ENCODE data around the gene ARSH. TPM values are rescaled to one million over a fixed set of nuclear protein-coding genes. Genes with fewer than 3 reads are reported as not detected.
"Not testable (repeated sequence)": the region's sequence is repeated elsewhere in the genome, so short reads cannot be mapped to it uniquely, and the experiment has no call there.

The ARSH gene
- total RNA-seq, 1 donor from 2014 or later = not detected

- no peak for DNase-seq (ENCODE audit: low spot score)
- intact Hi-C loops (cut with DNase I) = no loop called here
These were observed 19.9 kb downstream of the ARSH start for GRCh38 chrX:3026074-3026815.

GRCh38 chrX:3029129-3029528 lies 22.8 kb downstream of the ARSH start:
- intact Hi-C loops (cut with DNase I) = no loop called here
- no peak for DNase-seq (ENCODE audit: low spot score)

- intact Hi-C loops (cut with DNase I) = no loop called here
- DNase-seq (ENCODE audit: low spot score) = no peak
These were observed 30.9 kb downstream of the ARSH start for GRCh38 chrX:3037218-3037617.

GRCh38 chrX:3044196-3044595 lies 37.9 kb downstream of the ARSH start:
- intact Hi-C loops (cut with DNase I) = no loop called here
- no peak for DNase-seq (ENCODE audit: low spot score)

- intact Hi-C loops (cut with DNase I) = no loop called here
- DNase-seq (ENCODE audit: low spot score) = no peak
These were observed 38.3 kb downstream of the ARSH start for GRCh38 chrX:3044671-3045070.

- DNase-seq (ENCODE audit: low spot score) = no peak
- intact Hi-C loops (cut with DNase I) = no loop called here
These were observed 40.2 kb downstream of the ARSH start for GRCh38 chrX:3046253-3047240.

- intact Hi-C loops (cut with DNase I); DNase-seq (ENCODE audit: low spot score): not testable (repeated sequence)
These were observed 44.3 kb downstream of the ARSH start for GRCh38 chrX:3050523-3051175.

GRCh38 chrX:3052860-3053259 lies 46.5 kb downstream of the ARSH start:
- intact Hi-C loops (cut with DNase I) = no loop called here
- no peak for DNase-seq (ENCODE audit: low spot score)

GRCh38 chrX:3066555-3066954 lies 60.2 kb downstream of the ARSH start:
- intact Hi-C loops (cut with DNase I) = no loop called here
- no peak for DNase-seq (ENCODE audit: low spot score)

- intact Hi-C loops (cut with DNase I) = no loop called here
- no peak for DNase-seq (ENCODE audit: low spot score)
These were observed 69.6 kb downstream of the ARSH start for GRCh38 chrX:3075959-3076358.

GRCh38 chrX:3076416-3076991 lies 70.2 kb downstream of the ARSH start:
- intact Hi-C loops (cut with DNase I) = no loop called here
- DNase-seq (ENCODE audit: low spot score) = no peak

Other genes with a start within 250 kb of the ARSH start
- gene GYG2, start 177.6 kb upstream of the ARSH start, total RNA-seq = 1.3 TPM
- 15.7 TPM for gene ARSD, start 77.2 kb upstream of the ARSH start, total RNA-seq
- not detected for gene ARSF, start 34.9 kb downstream of the ARSH start, total RNA-seq

Data from cardiac septum (tissue), 1 donor.